Fibroblast of skin of back (primary cell): Measurements from ENCODE around the gene GPC1.
A peak's percentile ranks its signal among the peaks of the same experiment; 100 is the strongest.

Experiments used
- DNase-seq: peaks from one replicate; pipeline ENCODE4 v3.0.0-alpha.2; 2013

The GPC1 gene

GRCh38 chr2:240501531-240501991 lies 66.1 kb downstream of the GPC1 start:
- no peak for DNase-seq

DNA sequence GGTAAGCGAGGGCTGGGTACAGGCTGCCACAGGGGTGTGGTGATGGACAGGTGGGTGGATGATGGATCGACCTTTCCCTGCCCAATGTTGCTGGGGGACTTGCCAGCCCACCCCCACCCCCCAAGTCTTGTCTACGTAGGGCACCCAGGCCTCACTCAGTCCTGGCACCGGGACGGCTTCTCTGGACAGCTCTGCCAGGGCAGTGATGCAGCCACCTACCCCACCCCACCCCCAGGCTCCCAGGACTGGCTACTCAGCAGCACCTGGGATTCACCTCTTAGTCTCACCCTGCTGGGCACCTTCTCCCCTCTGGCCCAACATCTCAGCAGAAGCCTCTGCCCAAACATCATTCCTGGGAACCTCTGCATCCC lies 66.6 kb downstream of the GPC1 start:
- DNase-seq = no peak

DNA sequence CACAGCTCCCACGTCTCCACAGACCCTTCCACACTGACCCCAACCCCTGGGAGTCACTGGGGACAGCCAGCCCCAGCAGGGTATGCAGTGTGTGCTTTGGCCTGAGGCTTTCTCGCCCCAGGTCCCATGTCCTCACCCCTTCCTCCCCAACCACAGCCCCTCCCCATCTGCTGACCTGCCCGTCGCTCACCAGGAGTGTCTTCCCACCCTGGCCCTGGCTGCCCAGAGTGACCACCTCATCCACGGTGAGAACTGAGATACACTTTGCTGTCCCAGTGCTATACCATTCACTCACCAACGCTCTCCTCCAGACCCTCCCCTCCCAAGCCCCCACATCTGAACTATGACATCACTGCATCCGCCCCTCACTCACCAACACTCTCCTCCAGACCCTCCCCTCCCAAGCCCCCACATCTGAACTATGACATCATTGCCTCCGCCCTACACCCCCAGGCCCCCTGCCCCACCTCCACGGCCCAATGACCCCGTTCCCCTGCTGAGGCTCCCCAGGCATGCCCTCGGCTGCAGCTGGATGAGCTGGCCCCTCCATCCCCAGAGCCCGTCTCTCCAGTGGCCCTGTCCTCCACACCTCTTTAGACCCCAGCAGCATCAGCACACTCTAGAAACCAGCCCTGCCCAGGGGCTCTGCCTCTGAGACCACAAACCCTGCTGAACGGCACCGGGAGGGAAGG lies 67.1 kb downstream of the GPC1 start:
- DNase-seq = no peak

DNA sequence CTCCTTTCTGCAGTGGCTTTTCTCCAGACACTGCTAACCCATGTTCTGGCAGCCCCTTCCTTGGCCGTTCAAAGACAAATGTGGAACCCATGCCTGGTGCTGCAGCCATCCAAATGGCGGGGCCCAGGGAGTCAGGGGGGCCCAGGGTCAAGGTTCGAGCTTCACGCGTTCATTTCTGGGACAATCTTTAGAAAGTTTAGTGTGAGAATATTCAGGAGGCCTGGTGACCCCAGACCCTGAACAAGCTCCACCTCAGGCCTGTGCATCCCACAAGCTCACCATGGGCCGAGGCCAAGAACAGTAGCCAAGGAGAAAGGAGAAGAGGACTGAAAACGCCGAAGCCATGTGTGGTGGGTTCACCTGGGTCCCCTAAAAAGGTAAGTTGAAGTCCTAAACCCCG lies 67.9 kb downstream of the GPC1 start:
- no peak for DNase-seq

- no peak for DNase-seq
These were observed 68.4 kb downstream of the GPC1 start for GRCh38 chr2:240503848-240504247.

DNA sequence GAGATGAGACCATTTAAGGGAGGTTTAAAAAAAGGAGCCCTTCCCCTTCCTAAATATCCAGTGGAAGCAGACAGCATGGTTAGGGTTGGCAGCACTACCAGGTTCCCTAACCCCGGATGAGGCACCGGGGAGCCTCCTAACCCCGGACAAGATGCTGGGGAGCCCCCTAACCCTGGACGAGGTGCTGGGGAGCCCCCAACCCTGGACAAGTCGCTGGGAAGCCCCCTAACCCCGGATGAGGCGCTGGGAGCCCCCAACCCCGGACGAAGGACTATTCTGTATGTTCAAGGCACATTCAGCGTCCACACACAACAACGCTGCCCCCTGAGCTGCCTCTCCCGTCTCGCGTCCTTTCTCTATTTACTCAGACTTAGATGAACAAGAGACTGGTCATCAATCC lies 70.4 kb downstream of the GPC1 start:
- DNase-seq = no peak

DNA sequence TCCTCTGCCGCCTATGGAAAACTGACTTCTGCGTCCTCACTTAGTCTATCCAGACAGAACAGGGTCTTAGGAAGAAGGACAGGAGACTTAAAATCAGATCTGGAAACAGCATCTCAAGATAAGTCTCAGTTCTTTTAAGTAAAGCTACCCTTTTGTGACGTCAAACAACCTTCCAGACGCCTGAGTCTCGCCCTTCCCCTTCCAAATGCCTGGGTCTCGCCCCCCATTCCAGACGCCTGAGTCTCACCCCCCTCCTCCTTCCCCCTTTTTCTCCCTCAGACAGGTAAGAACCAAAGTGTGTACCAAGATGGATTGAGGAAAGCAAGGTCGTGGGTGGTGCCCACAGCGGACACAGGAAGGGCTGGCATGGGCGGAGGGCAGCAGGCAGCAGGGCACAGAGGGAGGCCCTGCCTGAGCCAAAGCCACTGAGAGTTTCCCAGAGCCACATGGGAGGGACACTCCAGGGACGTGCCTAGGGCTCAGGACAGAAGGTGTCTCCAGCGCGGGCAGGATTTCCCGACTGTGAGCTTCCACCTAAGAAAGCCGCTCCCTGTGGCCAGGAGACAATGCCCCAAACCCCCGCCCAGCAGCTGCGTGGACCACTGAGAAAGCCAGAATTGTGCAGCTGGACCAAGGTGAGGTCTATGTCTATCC lies 71.1 kb downstream of the GPC1 start:
- no peak for DNase-seq

DNA sequence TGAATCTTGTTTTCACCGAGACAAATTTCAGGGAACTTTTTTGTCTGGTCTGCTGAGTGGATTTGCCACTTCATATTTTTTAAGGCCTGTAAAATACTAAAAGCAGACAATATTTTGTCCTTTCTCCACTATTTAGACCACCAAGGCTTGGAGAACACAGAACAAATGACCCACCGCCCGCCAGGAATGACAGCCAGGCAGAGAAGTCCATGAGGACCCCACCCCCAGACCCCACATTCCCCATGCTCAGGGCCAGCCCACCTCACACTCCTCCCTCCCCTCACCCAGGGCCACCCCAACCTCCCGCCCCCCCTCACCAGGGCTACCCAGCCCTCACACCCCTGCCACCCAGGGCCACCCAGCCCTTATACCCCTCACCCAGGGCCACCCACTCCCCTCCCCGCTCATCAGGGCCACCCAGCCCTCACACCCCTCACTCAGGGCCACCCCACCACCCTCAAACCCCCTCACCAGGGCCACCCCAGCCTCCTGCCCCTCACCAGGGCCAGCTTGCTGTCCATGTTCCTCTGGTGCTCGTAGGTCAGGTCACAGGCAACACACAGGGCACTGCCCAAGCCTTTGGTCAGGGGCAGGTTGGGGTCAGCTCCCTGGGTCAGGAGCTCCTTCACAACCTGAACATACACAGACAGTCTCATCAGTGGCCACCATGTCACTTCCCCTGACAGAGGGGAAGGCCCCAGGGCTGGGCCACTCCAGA lies 71.8 kb downstream of the GPC1 start:
- DNase-seq = no peak

GRCh38 chr2:240507778-240508251 lies 72.4 kb downstream of the GPC1 start:
- DNase-seq = no peak

DNA sequence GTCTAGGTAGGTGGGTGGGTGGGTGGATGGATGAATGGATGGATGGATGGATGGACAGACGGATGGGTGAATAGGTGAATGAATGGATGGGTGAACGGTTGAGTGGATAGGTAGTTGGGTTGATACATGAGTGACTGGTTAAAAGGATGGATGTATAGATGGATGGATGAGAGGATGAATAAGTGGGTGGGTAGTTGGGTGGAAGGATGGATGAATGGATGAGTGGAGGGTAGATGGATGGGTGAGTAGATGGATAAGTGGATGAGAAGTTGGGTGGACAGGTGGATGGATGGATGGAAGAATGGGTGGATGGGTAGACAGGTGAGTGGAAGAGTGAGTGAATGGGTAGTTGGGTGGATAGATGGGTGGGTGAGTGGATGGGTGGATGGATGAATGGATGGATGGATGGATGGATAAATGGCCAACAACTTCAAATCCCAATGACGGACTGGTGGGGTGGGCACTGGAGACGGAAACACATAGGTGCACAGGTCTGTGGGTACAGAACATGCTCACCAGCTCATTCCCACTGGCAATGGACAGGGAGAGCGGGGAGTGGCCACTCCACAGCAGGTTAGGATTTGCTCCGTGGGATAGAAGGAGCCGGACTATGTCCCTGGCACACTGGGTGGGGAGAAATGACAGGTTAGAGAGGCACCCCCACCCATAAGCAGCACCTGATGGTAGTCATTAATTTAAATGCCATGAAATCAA lies 73.5 kb downstream of the GPC1 start:
- no peak for DNase-seq

DNA sequence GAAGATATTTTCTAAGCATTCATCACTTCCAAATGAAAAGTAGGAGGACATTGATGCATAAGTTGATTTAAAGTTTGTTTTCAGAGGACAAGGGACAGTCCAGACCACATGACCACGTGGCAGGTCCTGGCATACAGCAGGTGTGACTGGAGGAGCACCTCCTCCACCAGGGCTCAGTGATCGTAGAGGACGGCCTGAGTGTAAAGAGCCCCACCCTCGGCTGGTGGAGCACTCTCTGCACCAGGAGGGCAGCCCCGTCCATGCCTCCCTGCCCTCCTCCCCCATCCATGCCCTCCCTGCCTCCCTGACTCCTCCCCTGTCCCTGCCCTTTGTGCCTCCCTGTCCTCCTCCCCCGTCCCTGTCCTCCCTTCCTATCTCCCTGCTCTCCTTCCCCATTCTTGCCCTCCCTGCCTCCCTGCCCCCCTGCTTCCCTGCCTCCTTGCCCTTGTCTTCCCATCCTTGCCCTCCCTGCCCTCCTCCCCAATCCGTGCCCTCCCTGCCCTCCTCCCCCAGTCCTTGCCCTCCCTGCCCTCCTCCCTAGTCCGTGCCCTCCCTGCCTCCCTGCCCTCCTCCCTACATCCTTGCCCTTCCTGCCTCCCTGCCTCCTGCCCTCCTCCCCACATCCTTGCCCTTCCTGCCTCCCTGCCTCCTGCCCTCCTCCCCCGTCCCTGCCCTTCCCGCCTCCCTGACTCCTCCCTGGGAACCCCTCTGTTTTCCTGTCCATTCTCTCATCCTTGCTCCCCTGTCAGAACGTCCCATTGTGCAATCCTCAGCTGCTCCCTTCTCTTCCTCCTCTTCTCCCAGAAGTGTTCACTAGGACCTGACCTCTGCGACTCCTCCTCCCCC lies 74.4 kb downstream of the GPC1 start:
- no peak for DNase-seq

GRCh38 chr2:240510513-240511210 lies 75.2 kb downstream of the GPC1 start:
- no peak for DNase-seq

DNA sequence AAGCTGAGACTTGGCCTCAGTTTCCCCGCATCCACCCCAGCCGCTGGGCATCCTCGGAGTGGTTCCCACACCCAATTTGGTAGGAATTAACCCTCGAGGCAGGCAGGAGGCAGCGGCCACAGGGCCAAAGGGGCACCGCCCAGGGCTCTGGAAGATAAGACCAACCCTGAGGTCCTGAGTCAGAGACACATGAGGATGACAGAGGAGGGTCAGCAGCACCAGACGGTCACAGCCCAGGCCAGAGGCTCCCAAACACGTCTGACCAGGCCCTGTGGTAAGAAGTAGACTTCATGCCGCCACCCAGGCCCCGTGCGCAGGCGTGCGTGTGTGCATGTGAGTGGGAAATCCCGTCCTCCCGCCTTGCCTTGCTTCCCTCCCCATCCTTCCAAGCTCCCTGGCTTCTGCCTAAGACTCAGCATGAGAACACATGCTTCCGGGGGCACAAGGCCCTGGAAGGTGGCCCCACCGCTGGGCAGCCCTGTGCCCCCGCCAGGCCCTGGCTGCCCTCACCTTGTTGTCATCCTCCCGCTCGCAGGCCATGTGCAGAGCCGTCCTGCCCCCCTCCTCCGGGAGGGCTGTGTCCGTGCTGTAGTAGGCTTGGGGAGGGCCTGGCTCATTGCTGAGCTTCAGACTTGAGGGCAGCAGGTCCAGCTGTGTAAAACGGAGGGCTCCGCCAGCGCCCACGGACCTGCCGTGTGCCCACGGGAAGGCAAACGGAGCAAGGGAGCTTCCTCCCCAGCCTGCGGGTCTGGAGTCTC lies 76.1 kb downstream of the GPC1 start:
- no peak for DNase-seq

- no peak for DNase-seq
These were observed 76.6 kb downstream of the GPC1 start for GRCh38 chr2:240512109-240512485.

- DNase-seq = no peak
These were observed 77.4 kb downstream of the GPC1 start for GRCh38 chr2:240512666-240513535.

- DNase-seq = peak; percentile 65
These were observed 78.3 kb downstream of the GPC1 start for GRCh38 chr2:240513549-240514287.

GRCh38 chr2:240514631-240515030 lies 79.2 kb downstream of the GPC1 start:
- no peak for DNase-seq

DNA sequence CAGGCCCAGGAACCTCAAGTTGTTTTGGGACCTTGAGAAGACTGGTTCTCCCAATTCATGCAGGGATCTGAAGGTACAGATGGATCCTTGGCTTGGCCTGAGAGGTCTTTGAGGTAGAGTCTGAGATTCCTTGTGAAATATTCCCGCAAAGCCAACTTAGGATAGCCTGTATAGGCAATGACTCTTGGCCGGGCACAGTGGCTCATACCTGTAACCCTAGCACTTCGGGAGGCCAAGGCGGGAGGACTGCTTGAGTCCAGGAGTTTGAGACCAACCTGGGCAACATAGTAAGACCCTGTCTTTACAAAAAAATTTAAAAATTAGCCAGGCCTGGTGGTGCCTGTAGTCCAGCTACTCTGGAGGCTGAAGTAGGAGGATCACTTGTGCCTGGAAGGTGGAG lies 81.9 kb downstream of the GPC1 start:
- no peak for DNase-seq
